ENCODE results near the gene EMSY. TPM values are rescaled to one million over a fixed set of nuclear protein-coding genes. Genes with fewer than 3 reads are reported as not detected.

Gene EMSY
- total and polyA plus RNA-seq, 3 donors from 2014 or later: 23.1 to 45.5 (median 35.7) TPM

DNA sequence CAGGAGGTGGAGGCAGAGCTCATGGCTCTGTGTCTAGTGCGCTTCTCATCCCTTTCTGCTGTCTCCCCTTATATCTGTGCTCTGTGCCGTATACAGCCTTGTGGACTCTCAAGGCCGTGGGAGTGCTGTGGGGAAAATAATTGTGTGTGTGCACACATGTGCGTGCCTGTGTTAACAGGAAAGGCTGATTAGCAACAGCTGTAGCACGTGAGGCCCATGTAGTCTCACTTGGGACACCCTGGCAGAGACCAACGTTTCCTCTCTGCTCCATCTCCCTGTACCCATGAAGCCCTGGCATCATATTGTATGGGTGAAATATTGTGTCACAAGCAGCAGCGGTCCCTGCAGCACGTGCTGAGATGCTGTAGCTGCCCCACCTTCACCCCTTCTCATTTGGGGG lies 116.4 kb downstream of the EMSY start:
- WGBS, 2 donors: 54 to 55% methylated on average over 8 of the region's 8 CpGs
- no peaks in the 10 kb centered on the region for H3K27me3 ChIP-seq
- no peak overlapping the region for H3K4me3 ChIP-seq
- no peaks in the 10 kb centered on the region for H3K36me3 ChIP-seq (ENCODE audit: low read depth, missing control alignments)
- no peaks in the 10 kb centered on the region for H3K4me1 ChIP-seq
- no peak for TF ChIP-seq CTCF (IDR thresholded peaks at IDR 0.05)
- TF ChIP-seq POLR2A (IDR thresholded peaks at IDR 0.05): no peak
- H3K9me3 ChIP-seq: no peaks in the 10 kb centered on the region
- DNase-seq: no peak
- H3K27ac ChIP-seq: no peak overlapping the region
- intact Hi-C loops (cut with DNase I; ENCODE audit: low total_unique reads): no loop called here

- no peak for DNase-seq
- no peak overlapping the region for H3K27ac ChIP-seq
- 90 to 100% methylated on average over 3 of the region's 3 CpGs for WGBS, 2 donors
- TF ChIP-seq POLR2A (IDR thresholded peaks at IDR 0.05): no peak
- TF ChIP-seq CTCF (IDR thresholded peaks at IDR 0.05): no peak
- H3K9me3 ChIP-seq: no peaks in the 10 kb centered on the region
- intact Hi-C loops (cut with DNase I; ENCODE audit: low total_unique reads): no loop called here
- no peak overlapping the region for H3K4me3 ChIP-seq
- H3K4me1 ChIP-seq: no peaks in the 10 kb centered on the region
- no peaks in the 10 kb centered on the region for H3K36me3 ChIP-seq (ENCODE audit: low read depth, missing control alignments)
- no peaks in the 10 kb centered on the region for H3K27me3 ChIP-seq
Measured at GRCh38 chr11:76562541-76562940, 117.7 kb downstream of the EMSY start.

DNA sequence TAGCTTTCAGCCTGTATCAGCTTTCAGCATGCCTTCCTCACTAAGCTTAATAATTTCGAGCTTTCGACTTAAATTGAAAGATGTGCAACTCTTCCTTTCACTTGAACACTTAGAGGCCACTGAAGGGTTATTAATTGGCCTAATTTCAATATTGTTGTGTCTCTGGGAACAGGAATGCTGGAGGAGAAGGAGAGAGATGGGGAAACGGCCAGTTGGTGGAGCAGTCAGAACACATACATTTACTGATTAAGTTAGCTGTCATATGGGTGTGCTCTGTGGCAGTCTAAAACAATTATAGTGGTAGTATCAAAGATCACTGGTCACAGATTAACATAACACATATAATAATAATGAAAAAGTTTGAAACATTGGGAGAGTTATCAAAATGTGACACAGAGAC lies 119.5 kb downstream of the EMSY start:
- intact Hi-C loops (cut with DNase I; ENCODE audit: low total_unique reads): no loop called here
- Histone ChIP-seq H3K27me3 (no peaks in the 10 kb centered on the region), H3K4me3 (no peak overlapping the region), H3K36me3 (ENCODE audit: low read depth, missing control alignments) (no peaks in the 10 kb centered on the region), H3K4me1 (no peaks in the 10 kb centered on the region), H3K9me3 (no peaks in the 10 kb centered on the region), H3K27ac (no peak overlapping the region)
- no peak for DNase-seq
- no peak for TF ChIP-seq CTCF (IDR thresholded peaks at IDR 0.05)
- no peak for TF ChIP-seq POLR2A (IDR thresholded peaks at IDR 0.05)
- WGBS, 2 donors: 68 to 74% methylated on average over 3 of the region's 3 CpGs

DNA sequence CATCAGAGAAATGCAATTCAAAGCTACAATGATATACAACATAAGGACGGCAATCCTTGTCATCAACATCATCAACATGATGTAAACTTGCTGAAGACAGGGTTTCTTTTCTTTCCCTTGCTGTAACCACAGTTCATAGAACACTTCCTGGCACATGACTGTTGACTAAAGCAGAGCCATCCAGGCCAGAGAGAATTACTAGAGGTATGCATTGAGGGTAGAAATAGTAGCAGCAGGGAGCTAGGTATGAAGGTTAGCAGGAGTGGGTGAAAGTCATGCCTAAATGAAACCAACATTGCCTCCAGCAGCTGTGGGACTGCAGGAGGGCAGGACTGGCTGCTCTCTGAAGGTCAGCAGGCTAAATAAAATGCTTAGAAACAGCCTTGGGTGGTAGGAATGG lies 122.0 kb downstream of the EMSY start:
- H3K36me3 ChIP-seq (ENCODE audit: low read depth, missing control alignments): no peaks in the 10 kb centered on the region
- no peaks in the 10 kb centered on the region for H3K4me1 ChIP-seq
- no peaks in the 10 kb centered on the region for H3K9me3 ChIP-seq
- DNase-seq: no peak
- 0 to 29% methylated on average over 1 of the region's 1 CpG for WGBS, 2 donors
- no peak for TF ChIP-seq CTCF (IDR thresholded peaks at IDR 0.05)
- no peak for TF ChIP-seq POLR2A (IDR thresholded peaks at IDR 0.05)
- intact Hi-C loops (cut with DNase I; ENCODE audit: low total_unique reads): no loop called here
- H3K27me3 ChIP-seq: no peaks in the 10 kb centered on the region
- no peak overlapping the region for H3K27ac ChIP-seq
- H3K4me3 ChIP-seq: no peak overlapping the region

DNA sequence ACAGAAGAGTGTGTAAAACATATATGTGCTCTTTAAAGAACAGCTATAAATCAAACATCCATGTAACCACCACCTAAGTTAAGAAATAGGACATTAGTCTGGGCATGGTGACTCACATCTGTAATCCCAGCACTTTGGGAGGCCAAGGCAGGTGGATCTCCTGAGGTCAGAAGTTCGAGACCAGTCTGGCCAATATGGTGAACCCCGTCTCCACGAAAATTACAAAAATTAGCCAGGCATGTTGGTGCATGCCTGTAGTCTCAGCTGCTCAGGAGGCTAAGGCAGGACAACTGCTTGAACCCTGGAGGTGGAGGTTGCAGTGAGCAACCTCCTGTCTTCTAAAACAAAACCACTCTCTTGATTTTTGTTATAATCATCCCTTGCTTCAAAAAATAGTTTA lies 122.4 kb downstream of the EMSY start:
- no peak overlapping the region for H3K4me3 ChIP-seq
- H3K27ac ChIP-seq: no peak overlapping the region
- H3K4me1 ChIP-seq: no peaks in the 10 kb centered on the region
- DNase-seq: no peak
- 96 to 97% methylated on average over 3 of the region's 3 CpGs for WGBS, 2 donors
- no peak for TF ChIP-seq POLR2A (IDR thresholded peaks at IDR 0.05)
- no peak for TF ChIP-seq CTCF (IDR thresholded peaks at IDR 0.05)
- no peaks in the 10 kb centered on the region for H3K36me3 ChIP-seq (ENCODE audit: low read depth, missing control alignments)
- intact Hi-C loops (cut with DNase I; ENCODE audit: low total_unique reads): no loop called here
- H3K9me3 ChIP-seq: no peaks in the 10 kb centered on the region
- H3K27me3 ChIP-seq: no peaks in the 10 kb centered on the region

Data from testis (tissue), 3 donors.